SK-N-SH (cell line): ENCODE measurements around the gene FUT4. TPM values are rescaled to one million over a fixed set of nuclear protein-coding genes. Genes with fewer than 3 reads are reported as not detected.

Source experiments
- CTCF ChIA-PET: fragments of 300-600, 350-600 bp; formaldehyde crosslinking; extraction: SDS; loops from one replicate; lab custom pipeline; 2021; lab: Yijun Ruan, JAX
- POLR2A ChIA-PET: fragments of 350-600 bp; sonication (Branson Sonifier 250); formaldehyde crosslinking; extraction: SDS; loops from one replicate; lab custom pipeline; 2020; ENCODE audit warnings: antibody characterized with exemption, inconsistent platforms; lab: Yijun Ruan, JAX
- DNase-seq: peaks from one replicate; pipeline ENCODE4 v3.0.0; 2012
- H2AFZ ChIP-seq: fragments of 200-600 bp; sonication (generic); 2 replicates; pipeline ENCODE4 v1.8.1; 2016; ENCODE audit warnings: antibody characterized with exemption, mild to moderate bottlenecking, low read depth
- H3F3A ChIP-seq: fragments of 200-600 bp; sonication (generic); replicated peaks from 2 replicates; pipeline ENCODE3; 2016; ENCODE audit warnings: antibody characterized with exemption, mild to moderate bottlenecking; ENCODE audit not compliant: insufficient read depth
- H3K27ac ChIP-seq, 2 experiments: fragments of 200-500 bp in 1 of 2; fragments of 200-600 bp in 1 of 2; sonication (Bioruptor generic) in 1 of 2; sonication (generic), shearing (Covaris generic) in 1 of 2; 2 replicates each; pipeline versions ENCODE4 v1.5.1 to v1.6.1; 2014 to 2016; ENCODE audit warnings: low read depth in 2 of 2, inconsistent platforms in 1 of 2, low read length in 1 of 2, mild to moderate bottlenecking in 1 of 2, mixed read lengths in 1 of 2
- H3K27me3 ChIP-seq: fragments of 200-600 bp; sonication (generic), shearing (Covaris generic); 2 replicates; pipeline ENCODE4 v1.6.1; 2016; ENCODE audit warnings: mixed run types; ENCODE audit not compliant: insufficient read depth
- H3K36me3 ChIP-seq, 2 experiments: fragments of 200-500 bp in 1 of 2; fragments of 200-600 bp in 1 of 2; sonication (Bioruptor generic) in 1 of 2; sonication (generic) in 1 of 2; replicated peaks in 1 of 2; 2 replicates each; pipeline versions ENCODE3 to v1.5.1; 2014 to 2016; ENCODE audit warnings: low read length in 1 of 2, mild to moderate bottlenecking in 1 of 2; ENCODE audit not compliant: insufficient read depth in 2 of 2, control insufficient read depth in 1 of 2
- H3K4me1 ChIP-seq, 2 experiments: fragments of 200-500 bp in 1 of 2; fragments of 200-600 bp in 1 of 2; sonication (Bioruptor generic) in 1 of 2; sonication (generic), shearing (Covaris generic) in 1 of 2; 2 replicates each; pipeline versions ENCODE4 v1.5.1 to v1.6.1; 2014 to 2016; ENCODE audit warnings: low read depth in 1 of 2, low read length in 1 of 2, mixed run types in 1 of 2; ENCODE audit not compliant: insufficient read depth in 2 of 2, control insufficient read depth in 1 of 2
- H3K4me2 ChIP-seq: fragments of 200-600 bp; sonication (generic), shearing (Covaris generic); 2 replicates; pipeline ENCODE4 v1.6.1; 2017; ENCODE audit warnings: mixed run types
- H3K4me3 ChIP-seq, 2 experiments: fragments of 200-500 bp in 1 of 2; fragments of 200-600 bp in 1 of 2; sonication (Bioruptor generic) in 1 of 2; sonication (generic), shearing (Covaris generic) in 1 of 2; 2 replicates each; pipeline versions ENCODE4 v1.5.1 to v1.8.1; 2014 to 2016; ENCODE audit warnings: low read depth in 2 of 2, inconsistent platforms in 1 of 2, low read length in 1 of 2, mild to moderate bottlenecking in 1 of 2, mixed read lengths in 1 of 2, moderate library complexity in 1 of 2
- H3K79me2 ChIP-seq: fragments of 200-600 bp; sonication (generic); 2 replicates; pipeline ENCODE4 v1.8.1; 2017; ENCODE audit warnings: mild to moderate bottlenecking; ENCODE audit not compliant: insufficient read depth
- H3K9ac ChIP-seq: fragments of 200-600 bp; sonication (generic); 2 replicates; pipeline ENCODE4 v1.6.1; 2017; ENCODE audit warnings: mixed run types
- H3K9me2 ChIP-seq: fragments of 200-600 bp; sonication (generic); 2 replicates; pipeline ENCODE4 v1.6.1; 2017; ENCODE audit warnings: mixed run types
- H3K9me3 ChIP-seq: fragments of 200-600 bp; sonication (generic); 2 replicates; pipeline ENCODE4 v1.6.1; 2017; ENCODE audit warnings: mixed run types, mild to moderate bottlenecking, moderate library complexity
- H4K20me1 ChIP-seq: fragments of 200-600 bp; sonication (generic); 2 replicates; pipeline ENCODE4 v1.6.1; 2017; ENCODE audit warnings: mild to moderate bottlenecking, mixed run types; ENCODE audit not compliant: insufficient read depth
- ELF1 ChIP-seq: IDR thresholded peaks from 2 replicates; pipeline ENCODE4 v1.4.0; 2012
- EZH2phosphoT487 ChIP-seq: fragments of 200-600 bp; sonication (generic); IDR thresholded peaks from 2 replicates; pipeline ENCODE4 v1.6.1; 2017; ENCODE audit warnings: low read depth, mixed run types, mild to moderate bottlenecking, antibody characterized with exemption, moderate library complexity, borderline replicate concordance
- FOSL2 ChIP-seq: IDR thresholded peaks from 2 replicates; pipeline ENCODE4 v1.4.0; 2012; ENCODE audit warnings: low read depth, mild to moderate bottlenecking, moderate library complexity, borderline replicate concordance
- GABPA ChIP-seq: IDR thresholded peaks from 2 replicates; pipeline ENCODE4 v1.4.0; 2012; ENCODE audit warnings: low read depth, mild to moderate bottlenecking
- JUND ChIP-seq: IDR thresholded peaks from 2 replicates; pipeline ENCODE4 v1.4.0; 2012
- MXI1 ChIP-seq: IDR thresholded peaks from 2 replicates; pipeline ENCODE4 v1.6.1; 2012; ENCODE audit warnings: mild to moderate bottlenecking, low read depth, low read length, improper control_type of control experiment
- NRF1 ChIP-seq: IDR thresholded peaks from 2 replicates; pipeline ENCODE4 v1.6.1; 2012; ENCODE audit warnings: low read depth, mild to moderate bottlenecking, low read length
- RAD21 ChIP-seq: IDR thresholded peaks from 2 replicates; pipeline ENCODE4 v1.6.1; 2012; ENCODE audit warnings: mild to moderate bottlenecking, low read length
- REST ChIP-seq: IDR thresholded peaks from 2 replicates; pipeline ENCODE4 v1.6.1; 2012; ENCODE audit warnings: mild to moderate bottlenecking, low read depth, low read length, moderate library complexity
- RXRA ChIP-seq: IDR thresholded peaks from 2 replicates; pipeline ENCODE4 v1.4.0; 2012; ENCODE audit warnings: low read depth, mild to moderate bottlenecking, borderline replicate concordance
- TEAD4 ChIP-seq: IDR thresholded peaks from 2 replicates; pipeline ENCODE4 v1.4.0; 2012; ENCODE audit warnings: mild to moderate bottlenecking, borderline replicate concordance; ENCODE audit not compliant: insufficient read depth
- ZBTB33 ChIP-seq: IDR thresholded peaks from 2 replicates; pipeline ENCODE4 v1.4.0; 2012; ENCODE audit warnings: low read depth, borderline replicate concordance
- WGBS: methylation state at CpG from one replicate; pipeline ENCODE4 v1.1.6; 2017; ENCODE audit warnings: low lambda C conversion rate; 5-methylcytosine and 5-hydroxymethylcytosine counted together
- polyA plus RNA-seq, 3 experiments: library from polyadenylated mRNA; depleted of rRNA; stranded (reverse); fragments of >200 nt; gene quantifications; 2 replicates each; pipeline ENCODE4 v1.2.3, GENCODE V29; 2012
- TF ChIP-seq, protein P1 (sequence below): IDR thresholded peaks from 2 replicates; pipeline ENCODE4 v1.4.0; 2012; ENCODE audit warnings: low read depth, borderline replicate concordance

The FUT4 gene
- polyA plus RNA-seq, 1 of the 3 experiments (the other 2 are of a cell fraction): 1.9 TPM

- DNase-seq: no peak
- TF ChIP-seq GABPA (no peak), REST (no peak), RXRA (no peak), EZH2phosphoT487 (no peak), FOSL2 (no peak), ELF1 (no peak), MXI1 (no peak)
- TF ChIP-seq, all 33 proteins: peak for 0
- Histone ChIP-seq H3K36me3 (no peaks in the 10 kb centered on the region), H4K20me1 (no peaks in the 10 kb centered on the region), H3F3A (no peaks in the 10 kb centered on the region), H3K9ac (no peak overlapping the region), H3K27me3 (no peaks in the 10 kb centered on the region), H3K9me3 (no peaks in the 10 kb centered on the region), H3K9me2 (no peaks in the 10 kb centered on the region), H3K4me2 (no peak overlapping the region), H2AFZ (no peak overlapping the region), H3K4me1 (no peaks in the 10 kb centered on the region; a peak in 1 of 4 replicates), H3K79me2 (no peaks in the 10 kb centered on the region), H3K27ac (no peak overlapping the region), H3K4me3 (no peak overlapping the region)
- 57% methylated on average over 2 of the region's 2 CpGs for WGBS
- ChIA-PET POLR2A (no interaction called here), CTCF (interaction anchor here (0.9 kb wide), 1 partner anchor 30 kb away, joined by 3 read pairs; no protein-coding TSS in a partner anchor)
Measured at GRCh38 chr11:94593030-94593429, 49.3 kb downstream of the FUT4 start.

- H3K79me2 ChIP-seq: no peaks in the 10 kb centered on the region
- no peaks in the 10 kb centered on the region for H3K9me2 ChIP-seq
- WGBS: 94% methylated on average over 5 of the region's 6 CpGs
- no peaks in the 10 kb centered on the region for H3K27me3 ChIP-seq
- no peak overlapping the region for H3K27ac ChIP-seq
- no peaks in the 10 kb centered on the region for H3F3A ChIP-seq
- TF ChIP-seq ZBTB33 (no peak), NRF1 (no peak), GABPA (no peak), RAD21 (no peak), RXRA (no peak), FOSL2 (no peak), JUND (no peak), ELF1 (no peak), TEAD4 (no peak)
- TF ChIP-seq, protein P1, sequence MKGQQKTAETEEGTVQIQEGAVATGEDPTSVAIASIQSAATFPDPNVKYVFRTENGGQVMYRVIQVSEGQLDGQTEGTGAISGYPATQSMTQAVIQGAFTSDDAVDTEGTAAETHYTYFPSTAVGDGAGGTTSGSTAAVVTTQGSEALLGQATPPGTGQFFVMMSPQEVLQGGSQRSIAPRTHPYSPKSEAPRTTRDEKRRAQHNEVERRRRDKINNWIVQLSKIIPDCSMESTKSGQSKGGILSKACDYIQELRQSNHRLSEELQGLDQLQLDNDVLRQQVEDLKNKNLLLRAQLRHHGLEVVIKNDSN: no peak
- TF ChIP-seq, all 33 proteins: peak for 0
- DNase-seq: no peak
- CTCF ChIA-PET: interaction anchor here (0.6 to 2.6 kb wide), 5 partner anchors 8 to 678 kb away, joined by 3 to 16 read pairs (median 3); no protein-coding TSS in a partner anchor
- Histone ChIP-seq H3K4me2 (no peak overlapping the region), H2AFZ (no peak overlapping the region), H3K9me3 (no peaks in the 10 kb centered on the region), H3K9ac (no peak overlapping the region), H4K20me1 (no peaks in the 10 kb centered on the region), H3K4me1 (no peaks in the 10 kb centered on the region; a peak in 1 of 4 replicates), H3K36me3 (no peaks in the 10 kb centered on the region), H3K4me3 (no peak overlapping the region)
- POLR2A ChIA-PET: no interaction called here
Measured at GRCh38 chr11:94595076-94595475, 51.4 kb downstream of the FUT4 start.
